ENCODE results near the gene LRRC10B. TPM values are rescaled to one million over a fixed set of nuclear protein-coding genes. Genes with fewer than 3 reads are reported as not detected.

Gene LRRC10B
- total RNA-seq, 4 donors from 2014 or later = 0.35 to 2.5 TPM; not detected in 2

- Histone ChIP-seq H3K27me3 (no peaks in the 10 kb centered on the region), H3K27ac (no peak overlapping the region)
Measured at GRCh38 chr11:61534933-61535839, 26.6 kb downstream of the LRRC10B start.

GRCh38 chr11:61535998-61536675 is 27.6 kb downstream of the LRRC10B start:
- Histone ChIP-seq H3K4me1 (peaks cover 0 to 13% (median 0%) of the 10 kb centered on the region in 4 donors), H3K9me3 (no peaks in the 10 kb centered on the region), H3K4me3 (no peak overlapping the region), H3K27ac (no peak overlapping the region), H3K27me3 (no peaks in the 10 kb centered on the region), H3K36me3 (no peaks in the 10 kb centered on the region)
- TF ChIP-seq CTCF (IDR thresholded peaks at IDR 0.05) (no peak), POLR2A (IDR thresholded peaks at IDR 0.05) (no peak)
- DNase-seq = no peak

More at GRCh38 chr11:61534933-61535839, 26.6 kb downstream of the LRRC10B start:
- no peak for DNase-seq
- Histone ChIP-seq H3K4me1 (peaks cover 0 to 23% (median 0%) of the 10 kb centered on the region in 4 donors), H3K9me3 (no peaks in the 10 kb centered on the region), H3K36me3 (no peaks in the 10 kb centered on the region), H3K4me3 (no peak overlapping the region)
- TF ChIP-seq CTCF (IDR thresholded peaks at IDR 0.05) = no peak
- no peak for TF ChIP-seq POLR2A (IDR thresholded peaks at IDR 0.05)

- no peak overlapping the region for H3K27ac ChIP-seq
- H3K36me3 ChIP-seq = no peaks in the 10 kb centered on the region
- DNase-seq = no peak
- no peaks in the 10 kb centered on the region for H3K9me3 ChIP-seq
- no peaks in the 10 kb centered on the region for H3K27me3 ChIP-seq
- no peak for TF ChIP-seq CTCF (IDR thresholded peaks at IDR 0.05)
- TF ChIP-seq POLR2A (IDR thresholded peaks at IDR 0.05) = no peak
- peaks cover 0 to 10% (median 0%) of the 10 kb centered on the region in 4 donors for H3K4me1 ChIP-seq
- no peak overlapping the region for H3K4me3 ChIP-seq
Measured at GRCh38 chr11:61536676-61537270, 28.2 kb downstream of the LRRC10B start.

GRCh38 chr11:61537326-61537725 is 28.8 kb downstream of the LRRC10B start:
- Histone ChIP-seq H3K9me3 (no peaks in the 10 kb centered on the region), H3K27ac (no peak overlapping the region), H3K4me1 (peaks cover 0 to 10% (median 0%) of the 10 kb centered on the region in 4 donors), H3K36me3 (no peaks in the 10 kb centered on the region), H3K4me3 (no peak overlapping the region), H3K27me3 (no peaks in the 10 kb centered on the region)
- no peak for DNase-seq
- no peak for TF ChIP-seq POLR2A (IDR thresholded peaks at IDR 0.05)
- no peak for TF ChIP-seq CTCF (IDR thresholded peaks at IDR 0.05)

- Histone ChIP-seq H3K4me1 (peaks cover 0 to under 1% (median 0%) of the 10 kb centered on the region in 4 donors), H3K27ac (no peak overlapping the region), H3K27me3 (no peaks in the 10 kb centered on the region), H3K9me3 (no peaks in the 10 kb centered on the region), H3K36me3 (no peaks in the 10 kb centered on the region), H3K4me3 (no peak overlapping the region)
- no peak for TF ChIP-seq CTCF (IDR thresholded peaks at IDR 0.05)
- TF ChIP-seq POLR2A (IDR thresholded peaks at IDR 0.05) = no peak
- DNase-seq = no peak
Measured at GRCh38 chr11:61538636-61538961, 30.1 kb downstream of the LRRC10B start.
